Measurements from ENCODE around the gene CLTCL1.

CLTCL1 gene

DNA sequence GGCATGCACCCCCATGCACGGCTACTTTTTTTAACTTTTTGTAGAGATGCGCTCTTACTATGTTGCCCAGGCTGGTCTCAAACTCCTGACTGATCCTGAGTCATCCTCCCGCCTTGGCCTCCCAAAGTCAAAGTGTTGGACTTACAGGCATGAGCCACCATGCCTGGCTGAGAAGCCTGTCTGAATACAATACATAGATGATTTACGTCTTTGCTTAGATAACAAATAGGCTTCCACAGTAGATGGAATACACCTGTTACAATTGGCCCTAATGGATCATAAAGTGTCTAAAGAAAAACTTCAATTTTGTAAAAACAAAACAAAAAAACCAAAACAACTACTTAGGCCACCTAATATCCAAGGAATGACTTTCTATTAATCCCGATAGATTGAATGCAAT is 13.0 kb upstream of the CLTCL1 start:
- DNase-seq (ENCODE audit: extremely low spot score), result no peak
- TF ChIP-seq FOXK2 (IDR thresholded peaks at IDR 0.05) (no peak), ARNT (IDR thresholded peaks at IDR 0.05) (no peak), HDGF (IDR thresholded peaks at IDR 0.05; ENCODE audit: borderline replicate concordance) (no peak), ZNF384 (IDR thresholded peaks at IDR 0.05) (no peak)
- TF ChIP-seq, protein P1, sequence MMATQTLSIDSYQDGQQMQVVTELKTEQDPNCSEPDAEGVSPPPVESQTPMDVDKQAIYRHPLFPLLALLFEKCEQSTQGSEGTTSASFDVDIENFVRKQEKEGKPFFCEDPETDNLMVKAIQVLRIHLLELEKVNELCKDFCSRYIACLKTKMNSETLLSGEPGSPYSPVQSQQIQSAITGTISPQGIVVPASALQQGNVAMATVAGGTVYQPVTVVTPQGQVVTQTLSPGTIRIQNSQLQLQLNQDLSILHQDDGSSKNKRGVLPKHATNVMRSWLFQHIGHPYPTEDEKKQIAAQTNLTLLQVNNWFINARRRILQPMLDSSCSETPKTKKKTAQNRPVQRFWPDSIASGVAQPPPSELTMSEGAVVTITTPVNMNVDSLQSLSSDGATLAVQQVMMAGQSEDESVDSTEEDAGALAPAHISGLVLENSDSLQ (IDR thresholded peaks at IDR 0.05), result peak; percentile 18; the same call in 1 of the 2 replicates
- CTCF ChIA-PET, result no interaction called here
- POLR2A ChIA-PET, result no interaction called here

- TF ChIP-seq FOXA1 (IDR thresholded peaks at IDR 0.05) (no peak), CTBP1 (IDR thresholded peaks at IDR 0.05; ENCODE audit: borderline replicate concordance) (no peak), HDGF (IDR thresholded peaks at IDR 0.05; ENCODE audit: borderline replicate concordance) (no peak), TARDBP (IDR thresholded peaks at IDR 0.05) (no peak), SUZ12 (IDR thresholded peaks at IDR 0.05) (no peak), ZNF384 (IDR thresholded peaks at IDR 0.05) (no peak), L3MBTL2 (conservative IDR thresholded peaks at IDR 0.05) (no peak), NFRKB (IDR thresholded peaks at IDR 0.05) (no peak), BHLHE40 (IDR thresholded peaks at IDR 0.05; ENCODE audit: borderline replicate concordance) (no peak), LEF1 (IDR thresholded peaks at IDR 0.05; ENCODE audit: borderline replicate concordance) (no peak)
- TF ChIP-seq, protein P1 (IDR thresholded peaks at IDR 0.05), result no peak
- no peak for DNase-seq (ENCODE audit: extremely low spot score)
- POLR2A ChIA-PET, result no interaction called here
- CTCF ChIA-PET, result no interaction called here
Measured at GRCh38 chr22:19303785-19304184, 12.3 kb upstream of the CLTCL1 start.

GRCh38 chr22:19295733-19296132 is 4.2 kb upstream of the CLTCL1 start:
- TF ChIP-seq SUZ12 (IDR thresholded peaks at IDR 0.05) (no peak), FOXM1 (IDR thresholded peaks at IDR 0.05; ENCODE audit: borderline replicate concordance) (no peak), CTBP1 (IDR thresholded peaks at IDR 0.05; ENCODE audit: borderline replicate concordance) (no peak), LEF1 (IDR thresholded peaks at IDR 0.05; ENCODE audit: borderline replicate concordance) (no peak), ZNF384 (IDR thresholded peaks at IDR 0.05) (no peak), NFRKB (IDR thresholded peaks at IDR 0.05) (no peak), TARDBP (IDR thresholded peaks at IDR 0.05) (no peak), FOXK2 (IDR thresholded peaks at IDR 0.05) (no peak), ARNT (IDR thresholded peaks at IDR 0.05) (no peak), ELF4 (IDR thresholded peaks at IDR 0.05) (no peak), FOXA1 (IDR thresholded peaks at IDR 0.05) (no peak), HDGF (IDR thresholded peaks at IDR 0.05; ENCODE audit: borderline replicate concordance) (no peak), BHLHE40 (IDR thresholded peaks at IDR 0.05; ENCODE audit: borderline replicate concordance) (no peak), L3MBTL2 (conservative IDR thresholded peaks at IDR 0.05) (no peak), SP1 (IDR thresholded peaks at IDR 0.05) (no peak)
- TF ChIP-seq, protein P1 (IDR thresholded peaks at IDR 0.05), result no peak
- no peak for DNase-seq (ENCODE audit: extremely low spot score)
- POLR2A ChIA-PET, result no interaction called here
- CTCF ChIA-PET, result interaction anchor here (1.0 kb wide), 1 partner anchor 111 kb away, joined by 3 read pairs; no protein-coding TSS in a partner anchor

GRCh38 chr22:19292458-19293230 is 1.1 kb upstream of the CLTCL1 start:
- ChIA-PET CTCF (interaction anchor here (0.6 kb wide), 1 partner anchor 185 kb away, joined by 4 read pairs; no protein-coding TSS in a partner anchor), POLR2A (interaction anchor here (0.8 to 3.0 kb wide), 8 partner anchors 8 to 151 kb away, joined by 3 to 20 read pairs (median 6); partner anchors contain the start of gene SLC25A1)
- no peak for TF ChIP-seq ARNT (IDR thresholded peaks at IDR 0.05)
- 0 out of 2 replicates have a peak, but pooled peaks have one; percentile 1 for TF ChIP-seq HDGF (IDR thresholded peaks at IDR 0.05; ENCODE audit: borderline replicate concordance)
- DNase-seq (ENCODE audit: extremely low spot score), result no peak

- DNase-seq (ENCODE audit: extremely low spot score), result peak; percentile 65
- TF ChIP-seq ELF4 (IDR thresholded peaks at IDR 0.05), result no peak
- TF ChIP-seq FOXM1 (IDR thresholded peaks at IDR 0.05; ENCODE audit: borderline replicate concordance), result no peak
- no peak for TF ChIP-seq SP1 (IDR thresholded peaks at IDR 0.05)
- no peak for TF ChIP-seq BHLHE40 (IDR thresholded peaks at IDR 0.05; ENCODE audit: borderline replicate concordance)
- no peak for TF ChIP-seq HDGF (IDR thresholded peaks at IDR 0.05; ENCODE audit: borderline replicate concordance)
- TF ChIP-seq LEF1 (IDR thresholded peaks at IDR 0.05; ENCODE audit: borderline replicate concordance), result peak; percentile 67; the same call in 1 of the 2 replicates
- TF ChIP-seq FOXA1 (IDR thresholded peaks at IDR 0.05), result no peak
- TF ChIP-seq CTBP1 (IDR thresholded peaks at IDR 0.05; ENCODE audit: borderline replicate concordance), result no peak
- CTCF ChIA-PET, result interaction anchor here (0.9 kb wide), 1 partner anchor 12 kb away, joined by 4 read pairs; no protein-coding TSS in a partner anchor
- POLR2A ChIA-PET, result interaction anchor here (0.6 to 3.0 kb wide), 18 partner anchors 8 to 414 kb away, joined by 3 to 20 read pairs (median 4); partner anchors contain the start of genes CDC45, ESS2 and SLC25A1
Measured at GRCh38 chr22:19291218-19291579, 320 bp downstream of the CLTCL1 start.

Measured in HEK293T (cell line).